GM12874 (cell line): ENCODE data around the gene FAM76A.

Experiments
- TF ChIP-seq, protein P1 (sequence below): IDR thresholded peaks from 2 replicates; pipeline ENCODE4 v1.5.1; 2011; ENCODE audit warnings: low read depth, mild to moderate bottlenecking, control low read depth, low read length, moderate library complexity; ENCODE audit not compliant: insufficient read depth

The FAM76A gene

GRCh38 chr1:27795601-27796000, 69.8 kb downstream of the FAM76A start:
- TF ChIP-seq, protein P1, sequence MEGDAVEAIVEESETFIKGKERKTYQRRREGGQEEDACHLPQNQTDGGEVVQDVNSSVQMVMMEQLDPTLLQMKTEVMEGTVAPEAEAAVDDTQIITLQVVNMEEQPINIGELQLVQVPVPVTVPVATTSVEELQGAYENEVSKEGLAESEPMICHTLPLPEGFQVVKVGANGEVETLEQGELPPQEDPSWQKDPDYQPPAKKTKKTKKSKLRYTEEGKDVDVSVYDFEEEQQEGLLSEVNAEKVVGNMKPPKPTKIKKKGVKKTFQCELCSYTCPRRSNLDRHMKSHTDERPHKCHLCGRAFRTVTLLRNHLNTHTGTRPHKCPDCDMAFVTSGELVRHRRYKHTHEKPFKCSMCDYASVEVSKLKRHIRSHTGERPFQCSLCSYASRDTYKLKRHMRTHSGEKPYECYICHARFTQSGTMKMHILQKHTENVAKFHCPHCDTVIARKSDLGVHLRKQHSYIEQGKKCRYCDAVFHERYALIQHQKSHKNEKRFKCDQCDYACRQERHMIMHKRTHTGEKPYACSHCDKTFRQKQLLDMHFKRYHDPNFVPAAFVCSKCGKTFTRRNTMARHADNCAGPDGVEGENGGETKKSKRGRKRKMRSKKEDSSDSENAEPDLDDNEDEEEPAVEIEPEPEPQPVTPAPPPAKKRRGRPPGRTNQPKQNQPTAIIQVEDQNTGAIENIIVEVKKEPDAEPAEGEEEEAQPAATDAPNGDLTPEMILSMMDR = no peak

- TF ChIP-seq, protein P1 = no peak
Measured at GRCh38 chr1:27804791-27805190, 79.0 kb downstream of the FAM76A start.

DNA sequence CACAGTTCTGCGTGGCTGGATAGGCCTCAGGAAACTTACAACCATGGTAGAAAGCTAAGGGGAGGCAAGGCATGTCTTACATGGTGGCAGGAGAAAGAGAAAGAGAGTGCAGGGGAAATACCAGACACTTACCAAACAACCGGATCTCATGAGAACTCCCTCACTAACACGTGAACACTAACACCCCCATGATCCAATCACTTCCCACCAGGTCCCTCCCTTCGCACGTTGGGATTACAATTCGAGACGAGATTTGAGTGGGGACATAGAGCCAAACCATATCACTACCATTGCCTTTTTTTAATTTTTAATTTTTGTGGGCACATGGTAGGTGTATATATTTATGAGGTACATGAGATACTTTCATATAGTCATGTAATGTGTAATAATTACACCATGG, 81.0 kb downstream of the FAM76A start:
- TF ChIP-seq, protein P1 = no peak

GRCh38 chr1:27807385-27807784, 81.6 kb downstream of the FAM76A start:
- TF ChIP-seq, protein P1 = no peak

GRCh38 chr1:27809883-27810282, 84.1 kb downstream of the FAM76A start:
- TF ChIP-seq, protein P1 = no peak

GRCh38 chr1:27811741-27812500, 86.2 kb downstream of the FAM76A start:
- TF ChIP-seq, protein P1 = no peak
